Activated naive CD8-positive, alpha-beta T cell treated with anti-CD3 and anti-CD28 coated beads for 36 hours (primary cell): Measurements from ENCODE around the gene GDE1. TPM values are rescaled to one million over a fixed set of nuclear protein-coding genes. Genes with fewer than 3 reads are reported as not detected.

Experiments used
- DNase-seq: peaks from one replicate; pipeline ENCODE4 v3.0.0; 2021
- H3K27ac Mint-ChIP-seq: one replicate; pipeline ENCODE4 v1.8.0; 2022; ENCODE audit warnings: mild to moderate bottlenecking, moderate library complexity, mixed read lengths
- H3K27me3 Mint-ChIP-seq: one replicate; pipeline ENCODE4 v1.8.0; 2022; ENCODE audit warnings: mild to moderate bottlenecking, mixed read lengths
- H3K36me3 Mint-ChIP-seq: one replicate; pipeline ENCODE4 v1.8.0; 2021; ENCODE audit warnings: mild to moderate bottlenecking, mixed read lengths
- H3K4me1 Mint-ChIP-seq: one replicate; pipeline ENCODE4 v1.8.0; 2021; ENCODE audit warnings: mixed read lengths
- H3K4me3 Mint-ChIP-seq: one replicate; pipeline ENCODE4 v1.8.0; 2022; ENCODE audit warnings: mild to moderate bottlenecking, moderate library complexity, mixed read lengths
- H3K9me3 Mint-ChIP-seq: one replicate; pipeline ENCODE4 v1.8.0; 2022; ENCODE audit warnings: mixed read lengths
- total RNA-seq, 2 experiments: library from RNA; stranded (reverse); gene quantifications; one replicate each; pipeline ENCODE4 v1.2.3, GENCODE V29; 2021

The GDE1 gene
- total RNA-seq, 2 experiments from 2014 or later: 24.0 to 24.3 TPM

- DNase-seq: no peak
- Mint-ChIP-seq H3K27me3 (peaks cover 3% of the 10 kb centered on the region), H3K4me3 (no peak overlapping the region), H3K36me3 (no peaks in the 10 kb centered on the region), H3K9me3 (no peaks in the 10 kb centered on the region), H3K4me1 (no peaks in the 10 kb centered on the region), H3K27ac (no peak overlapping the region)
These were observed 37.8 kb downstream of the GDE1 start for GRCh38 chr16:19484096-19484495.

GRCh38 chr16:19482291-19482690, 39.6 kb downstream of the GDE1 start:
- Mint-ChIP-seq H3K9me3 (no peaks in the 10 kb centered on the region), H3K27me3 (peaks cover 3% of the 10 kb centered on the region), H3K4me1 (no peaks in the 10 kb centered on the region), H3K4me3 (no peak overlapping the region), H3K36me3 (no peaks in the 10 kb centered on the region), H3K27ac (no peak overlapping the region)
- no peak for DNase-seq

GRCh38 chr16:19481769-19482168, 40.1 kb downstream of the GDE1 start:
- peaks cover 3% of the 10 kb centered on the region for H3K27me3 Mint-ChIP-seq
- no peak overlapping the region for H3K4me3 Mint-ChIP-seq
- DNase-seq: no peak
- H3K4me1 Mint-ChIP-seq: no peaks in the 10 kb centered on the region
- H3K27ac Mint-ChIP-seq: no peak overlapping the region
- no peaks in the 10 kb centered on the region for H3K36me3 Mint-ChIP-seq
- no peaks in the 10 kb centered on the region for H3K9me3 Mint-ChIP-seq

GRCh38 chr16:19481296-19481695, 40.6 kb downstream of the GDE1 start:
- no peaks in the 10 kb centered on the region for H3K36me3 Mint-ChIP-seq
- DNase-seq: no peak
- no peaks in the 10 kb centered on the region for H3K4me1 Mint-ChIP-seq
- H3K9me3 Mint-ChIP-seq: no peaks in the 10 kb centered on the region
- H3K4me3 Mint-ChIP-seq: no peak overlapping the region
- H3K27me3 Mint-ChIP-seq: peaks cover 3% of the 10 kb centered on the region
- no peak overlapping the region for H3K27ac Mint-ChIP-seq

- no peak for DNase-seq
- no peaks in the 10 kb centered on the region for H3K4me1 Mint-ChIP-seq
- H3K4me3 Mint-ChIP-seq: no peak overlapping the region
- H3K36me3 Mint-ChIP-seq: no peaks in the 10 kb centered on the region
- peaks cover 7% of the 10 kb centered on the region for H3K27me3 Mint-ChIP-seq
- H3K9me3 Mint-ChIP-seq: no peaks in the 10 kb centered on the region
- no peak overlapping the region for H3K27ac Mint-ChIP-seq
These were observed 42.6 kb downstream of the GDE1 start for GRCh38 chr16:19479302-19479721.

GRCh38 chr16:19478505-19478904, 43.4 kb downstream of the GDE1 start:
- Mint-ChIP-seq H3K36me3 (no peaks in the 10 kb centered on the region), H3K27me3 (peaks cover 7% of the 10 kb centered on the region), H3K4me3 (no peak overlapping the region), H3K4me1 (no peaks in the 10 kb centered on the region), H3K9me3 (no peaks in the 10 kb centered on the region), H3K27ac (no peak overlapping the region)
- no peak for DNase-seq

- Mint-ChIP-seq H3K36me3 (no peaks in the 10 kb centered on the region), H3K27me3 (peaks cover 6% of the 10 kb centered on the region), H3K4me3 (no peak overlapping the region), H3K9me3 (no peaks in the 10 kb centered on the region), H3K27ac (no peak overlapping the region), H3K4me1 (no peaks in the 10 kb centered on the region)
- DNase-seq: no peak
These were observed 47.3 kb downstream of the GDE1 start for GRCh38 chr16:19474617-19475016.

- no peak overlapping the region for H3K27ac Mint-ChIP-seq
- no peaks in the 10 kb centered on the region for H3K36me3 Mint-ChIP-seq
- peaks cover 3% of the 10 kb centered on the region for H3K27me3 Mint-ChIP-seq
- no peaks in the 10 kb centered on the region for H3K9me3 Mint-ChIP-seq
- no peaks in the 10 kb centered on the region for H3K4me1 Mint-ChIP-seq
- no peak overlapping the region for H3K4me3 Mint-ChIP-seq
- DNase-seq: no peak
These were observed 49.4 kb downstream of the GDE1 start for GRCh38 chr16:19472482-19472881.

GRCh38 chr16:19468300-19468699, 53.6 kb downstream of the GDE1 start:
- Mint-ChIP-seq H3K4me1 (no peaks in the 10 kb centered on the region), H3K4me3 (no peak overlapping the region), H3K36me3 (no peaks in the 10 kb centered on the region), H3K27ac (no peak overlapping the region), H3K27me3 (no peaks in the 10 kb centered on the region), H3K9me3 (no peaks in the 10 kb centered on the region)
- DNase-seq: no peak

- DNase-seq: no peak
- Mint-ChIP-seq H3K4me3 (no peak overlapping the region), H3K9me3 (no peaks in the 10 kb centered on the region), H3K4me1 (no peaks in the 10 kb centered on the region), H3K36me3 (no peaks in the 10 kb centered on the region), H3K27me3 (peaks cover 5% of the 10 kb centered on the region), H3K27ac (no peak overlapping the region)
These were observed 58.2 kb downstream of the GDE1 start for GRCh38 chr16:19463468-19464315.

- H3K27me3 Mint-ChIP-seq: peaks cover 8% of the 10 kb centered on the region
These were observed 61.5 kb downstream of the GDE1 start for GRCh38 chr16:19460397-19460796.

GRCh38 chr16:19458722-19459379, 63.0 kb downstream of the GDE1 start:
- Mint-ChIP-seq H3K36me3 (no peaks in the 10 kb centered on the region), H3K4me1 (no peaks in the 10 kb centered on the region), H3K9me3 (no peaks in the 10 kb centered on the region), H3K27ac (no peak overlapping the region), H3K27me3 (peaks cover 8% of the 10 kb centered on the region), H3K4me3 (no peak overlapping the region)
- DNase-seq: no peak

More at GRCh38 chr16:19460397-19460796, 61.5 kb downstream of the GDE1 start:
- no peak for DNase-seq
- Mint-ChIP-seq H3K36me3 (no peaks in the 10 kb centered on the region), H3K27ac (no peak overlapping the region), H3K4me3 (no peak overlapping the region), H3K4me1 (no peaks in the 10 kb centered on the region), H3K9me3 (no peaks in the 10 kb centered on the region)

Other genes with a start within 250 kb of the GDE1 start
- gene CLEC19A, start 236.4 kb downstream of the GDE1 start, total RNA-seq: not detected
- gene TMC5, start 104.2 kb downstream of the GDE1 start, total RNA-seq: not detected
- gene CCP110, start 1.8 kb upstream of the GDE1 start, total RNA-seq: 10 to 100 TPM; 28.7 to 30.4 TPM
- 10 to 100 TPM; 30.2 to 34.1 TPM for gene VPS35L, start 33.6 kb upstream of the GDE1 start, total RNA-seq
- gene KNOP1, start 196.1 kb upstream of the GDE1 start, total RNA-seq: 10 to 100 TPM; 32.0 to 34.4 TPM
- 1 to 10 TPM; 3.3 to 4.0 TPM for gene IQCK, start 196.2 kb upstream of the GDE1 start, total RNA-seq